HS-27A (cell line): ENCODE data around the gene DAG1.
A peak's percentile ranks its signal among the peaks of the same experiment; 100 is the strongest.

ENCODE experiments used
- DNase-seq: peaks from one replicate; pipeline ENCODE4 v3.0.0-alpha.2; 2012; ENCODE audit warnings: low read depth, missing footprints

The DAG1 gene

GRCh38 chr3:49518441-49518840 lies 48.4 kb downstream of the DAG1 start:
- no peak for DNase-seq

GRCh38 chr3:49519296-49519695 lies 49.2 kb downstream of the DAG1 start:
- no peak for DNase-seq

- no peak for DNase-seq
Observed at GRCh38 chr3:49519916-49520385, 49.9 kb downstream of the DAG1 start.

DNA sequence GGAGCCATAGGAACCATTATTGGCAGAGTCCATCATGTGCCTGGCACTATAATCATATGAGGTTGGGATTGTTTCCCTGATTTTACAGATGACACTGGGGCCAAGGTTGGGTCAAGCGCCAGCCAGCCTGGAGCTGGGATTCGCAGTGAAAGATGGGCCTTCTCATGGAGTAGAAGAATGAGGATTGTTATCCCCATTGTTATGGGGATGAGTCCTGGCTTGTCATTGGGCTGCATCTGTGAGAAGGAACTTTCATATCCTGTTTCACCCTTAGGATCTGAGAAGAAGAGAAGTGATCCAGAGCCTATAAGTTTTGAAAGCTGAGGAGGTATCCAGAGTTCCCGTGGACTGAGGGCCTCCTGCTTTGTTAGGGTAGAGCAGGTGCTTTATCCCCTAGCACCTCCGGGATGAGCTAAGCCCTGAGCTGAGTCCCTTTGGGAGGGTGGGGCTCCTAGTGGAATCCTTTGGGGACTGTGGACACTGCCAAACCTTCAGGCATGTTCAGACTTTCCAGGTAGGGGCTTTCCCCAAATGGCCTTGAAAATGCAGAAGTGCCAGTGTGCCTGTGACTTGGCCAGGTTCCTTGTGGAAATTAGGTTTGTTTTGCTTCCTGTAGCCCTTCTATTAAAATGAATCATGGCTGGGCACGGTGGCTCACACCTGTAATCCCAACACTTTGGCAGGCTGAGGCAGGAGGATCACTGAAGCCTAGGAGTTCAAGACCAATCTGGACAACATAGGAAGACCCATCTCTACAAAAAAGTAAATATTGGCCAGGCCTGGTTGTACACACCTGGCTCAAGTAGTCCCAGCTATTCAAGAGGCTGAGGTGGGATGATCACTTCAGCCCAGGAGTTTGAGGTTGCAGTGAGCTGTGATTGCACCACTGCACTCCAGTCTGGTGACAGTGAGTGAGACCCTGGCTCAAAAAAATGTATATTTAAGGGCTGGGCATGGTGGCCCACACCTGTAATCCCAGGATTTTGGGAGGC lies 54.0 kb downstream of the DAG1 start:
- DNase-seq = no peak

- DNase-seq = no peak
Observed at GRCh38 chr3:49529567-49529966, 59.5 kb downstream of the DAG1 start.

DNA sequence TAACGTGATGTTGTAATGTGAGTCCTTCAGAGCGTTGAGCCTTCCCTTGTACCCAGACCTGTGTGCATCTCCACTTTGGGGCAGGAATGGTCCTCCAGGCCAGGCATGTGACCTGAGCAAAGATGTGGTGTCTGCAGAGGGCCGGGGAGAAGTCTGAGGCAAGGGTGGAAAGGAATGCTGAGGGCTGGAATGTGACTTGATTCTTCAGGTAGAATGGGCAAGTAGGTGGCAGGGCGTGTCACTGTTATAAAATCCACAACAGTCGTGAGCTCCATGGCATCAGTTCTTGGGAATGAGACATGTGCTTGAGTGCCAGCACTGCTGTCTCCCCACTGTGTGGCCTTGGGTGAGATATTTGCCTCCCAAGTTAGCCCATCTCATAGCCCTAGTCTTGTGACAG lies 60.2 kb downstream of the DAG1 start:
- no peak for DNase-seq

DNA sequence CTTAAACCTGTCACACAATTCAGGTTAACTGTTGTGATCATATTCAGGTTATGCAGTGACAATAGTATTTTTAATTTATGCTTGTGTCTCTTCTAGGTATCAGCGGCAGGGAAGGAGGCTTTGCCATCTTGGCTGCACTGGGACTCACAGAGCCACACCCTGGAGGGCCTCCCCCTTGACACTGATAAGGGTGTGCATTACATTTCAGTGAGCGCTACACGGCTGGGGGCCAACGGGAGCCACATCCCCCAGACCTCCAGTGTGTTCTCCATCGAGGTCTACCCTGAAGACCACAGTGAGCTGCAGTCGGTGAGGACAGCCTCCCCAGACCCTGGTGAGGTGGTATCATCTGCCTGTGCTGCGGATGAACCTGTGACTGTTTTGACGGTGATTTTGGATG lies 60.6 kb downstream of the DAG1 start:
- no peak for DNase-seq

DNA sequence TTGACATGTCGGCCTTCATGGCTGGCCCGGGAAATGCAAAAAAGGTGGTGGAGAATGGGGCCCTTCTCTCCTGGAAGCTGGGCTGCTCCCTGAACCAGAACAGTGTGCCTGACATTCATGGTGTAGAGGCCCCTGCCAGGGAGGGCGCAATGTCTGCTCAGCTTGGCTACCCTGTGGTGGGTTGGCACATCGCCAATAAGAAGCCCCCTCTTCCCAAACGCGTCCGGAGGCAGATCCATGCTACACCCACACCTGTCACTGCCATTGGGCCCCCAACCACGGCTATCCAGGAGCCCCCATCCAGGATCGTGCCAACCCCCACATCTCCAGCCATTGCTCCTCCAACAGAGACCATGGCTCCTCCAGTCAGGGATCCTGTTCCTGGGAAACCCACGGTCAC lies 61.2 kb downstream of the DAG1 start:
- DNase-seq = no peak

DNA sequence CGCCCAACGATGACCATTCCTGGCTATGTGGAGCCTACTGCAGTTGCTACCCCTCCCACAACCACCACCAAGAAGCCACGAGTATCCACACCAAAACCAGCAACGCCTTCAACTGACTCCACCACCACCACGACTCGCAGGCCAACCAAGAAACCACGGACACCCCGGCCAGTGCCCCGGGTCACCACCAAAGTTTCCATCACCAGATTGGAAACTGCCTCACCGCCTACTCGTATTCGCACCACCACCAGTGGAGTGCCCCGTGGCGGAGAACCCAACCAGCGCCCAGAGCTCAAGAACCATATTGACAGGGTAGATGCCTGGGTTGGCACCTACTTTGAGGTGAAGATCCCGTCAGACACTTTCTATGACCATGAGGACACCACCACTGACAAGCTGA lies 61.6 kb downstream of the DAG1 start:
- DNase-seq = no peak

GRCh38 chr3:49533031-49533430 lies 63.0 kb downstream of the DAG1 start:
- no peak for DNase-seq

GRCh38 chr3:49533786-49534519 lies 63.9 kb downstream of the DAG1 start:
- no peak for DNase-seq

- no peak for DNase-seq
Observed at GRCh38 chr3:49534581-49535441, 64.7 kb downstream of the DAG1 start.

DNA sequence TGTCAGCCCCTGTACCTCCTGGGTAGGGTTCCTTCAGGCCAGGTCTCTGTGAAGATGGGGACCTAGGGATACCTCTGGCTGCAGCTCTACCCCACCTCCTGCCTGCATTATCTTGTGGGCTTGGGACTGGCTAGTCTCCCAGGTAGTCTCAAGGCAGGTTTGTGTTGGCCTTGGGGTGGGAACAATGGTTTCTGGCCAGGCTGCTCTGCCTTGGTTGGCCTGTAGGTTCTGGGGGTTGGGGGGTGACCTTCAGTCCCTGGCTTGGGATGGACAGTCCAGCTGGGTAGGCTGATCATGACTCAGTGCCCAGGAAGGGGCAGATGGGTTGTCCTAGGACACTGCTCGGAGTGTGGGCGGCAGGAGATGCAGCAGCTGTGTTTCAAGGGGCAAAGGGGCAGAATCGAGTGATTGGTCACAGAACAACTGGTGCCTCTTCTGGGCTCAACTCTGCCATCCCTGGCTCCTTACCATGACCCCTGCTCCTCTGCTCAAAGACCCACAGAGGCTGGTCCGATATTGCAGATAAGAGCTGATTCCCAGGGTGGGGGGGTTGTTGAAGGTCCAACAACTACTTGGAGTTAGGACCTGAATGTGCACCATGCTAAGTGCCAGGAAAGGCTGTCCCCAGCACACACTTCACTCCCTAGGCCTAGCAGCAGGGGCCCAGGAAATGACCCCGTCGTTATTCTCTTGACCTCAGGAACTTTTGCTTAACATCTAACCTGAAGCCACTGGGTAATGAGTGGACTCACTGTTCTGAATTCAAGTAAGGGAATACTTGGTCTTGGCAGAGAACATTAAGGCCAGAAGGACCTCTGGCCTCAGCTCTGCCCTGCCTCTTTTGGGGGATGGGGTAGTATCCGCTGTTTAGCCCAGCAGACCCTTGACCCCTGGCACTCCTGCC lies 66.2 kb downstream of the DAG1 start:
- DNase-seq = no peak

DNA sequence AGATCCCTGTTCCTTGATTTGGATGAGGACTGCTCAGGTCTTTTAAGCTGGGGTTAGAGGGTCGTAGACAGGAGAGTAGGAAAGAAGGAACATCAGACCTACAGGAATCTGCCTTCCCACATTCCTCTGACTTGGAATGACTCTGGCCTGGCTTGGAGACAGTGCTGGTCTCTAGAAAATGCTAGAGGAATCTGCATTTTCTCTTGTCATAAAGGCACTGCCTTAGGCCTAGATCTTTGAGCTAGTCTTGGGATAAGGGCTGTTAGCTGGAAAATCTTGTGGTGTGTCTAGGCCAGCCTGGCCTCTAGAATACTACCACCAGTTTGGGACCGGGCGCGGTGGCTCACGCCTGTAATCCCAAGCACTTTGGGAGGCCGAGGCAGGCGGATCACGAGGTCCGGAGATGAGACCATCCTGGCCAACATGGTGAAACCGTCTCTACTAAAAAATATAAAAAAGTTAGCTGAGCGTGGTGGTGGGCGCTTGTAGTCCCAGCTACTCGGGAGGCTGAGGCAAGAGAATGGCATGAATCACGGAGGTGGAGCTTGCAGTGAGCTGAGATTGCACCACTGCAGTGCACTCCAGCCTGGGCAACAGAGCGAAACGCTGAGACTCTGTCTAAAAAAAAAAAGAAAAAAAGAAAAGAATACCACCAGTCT lies 66.9 kb downstream of the DAG1 start:
- no peak for DNase-seq

DNA sequence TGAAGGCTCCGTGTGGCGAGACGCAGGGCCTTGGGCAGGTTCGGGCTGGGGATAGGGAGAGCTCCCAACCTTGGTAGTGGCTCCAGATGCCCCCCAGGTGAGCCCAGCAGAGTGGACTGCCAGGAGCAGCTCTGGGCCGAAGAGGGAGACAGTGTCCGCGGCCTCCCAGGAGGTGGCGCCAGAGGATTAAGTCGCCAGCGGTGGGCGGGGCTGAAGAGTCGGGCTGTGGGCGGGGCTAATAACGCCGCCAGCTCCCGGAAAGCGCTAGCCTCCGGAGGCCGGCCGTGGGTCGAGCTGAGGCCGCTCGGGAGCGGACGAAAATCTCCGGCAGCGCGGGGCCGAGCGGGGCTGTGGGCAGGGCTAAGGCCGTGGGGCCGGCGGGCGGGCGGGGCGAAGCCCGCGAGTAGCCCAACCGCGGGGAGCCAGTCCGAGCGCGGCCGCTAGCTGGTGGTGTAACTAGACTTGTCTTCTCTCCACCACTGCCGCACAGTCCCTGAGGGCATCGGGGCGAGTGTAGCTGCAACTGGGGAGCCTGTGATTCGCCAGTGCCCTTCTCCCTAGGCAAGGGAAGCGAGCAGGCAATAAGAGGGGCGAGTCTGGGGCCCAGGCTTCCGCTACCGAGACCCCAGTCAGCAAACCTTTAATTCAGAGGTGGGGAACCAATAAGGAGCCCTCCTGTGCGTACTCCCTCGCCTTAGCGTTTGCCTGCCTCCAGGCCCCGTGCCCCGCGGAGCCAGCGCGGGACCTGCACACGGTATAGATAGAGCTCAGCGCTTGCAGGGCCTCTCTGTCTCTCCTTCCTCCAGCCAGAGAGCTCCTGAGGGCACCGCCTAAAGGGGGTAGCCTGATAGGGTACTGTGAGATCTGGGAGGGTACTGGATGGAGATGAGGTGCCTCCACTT lies 69.8 kb downstream of the DAG1 start:
- DNase-seq = peak; percentile 79

- no peak for DNase-seq
Observed at GRCh38 chr3:49552087-49552486, 82.0 kb downstream of the DAG1 start.

GRCh38 chr3:49553324-49553691 lies 83.2 kb downstream of the DAG1 start:
- no peak for DNase-seq

- DNase-seq = peak; percentile 74
Observed at GRCh38 chr3:49553692-49554632, 83.9 kb downstream of the DAG1 start, which contains the start of gene BSN. Gene BSN, plus strand, starts transcription at chr3:49554477. Its CDS starts 126 bp downstream, at chr3:49554603.
